Testis (tissue), 2 donors: ENCODE data around the gene MAN2C1.

Experiments
- CTCF ChIP-seq, 3 experiments: fragments of 450-650 bp in 2 of 3; fragments of 200-600 bp in 1 of 3; sonication (generic) in 1 of 3; IDR thresholded peaks; one replicate each; pipeline ENCODE4 v1.5.1; 2016 to 2019; ENCODE audit warnings: antibody characterized with exemption in 3 of 3, mild to moderate bottlenecking in 2 of 3, moderate library complexity in 1 of 3
- POLR2A ChIP-seq: fragments of 450-650 bp; IDR thresholded peaks from one replicate; pipeline ENCODE4 v1.6.1; 2017; ENCODE audit warnings: antibody characterized with exemption, mild to moderate bottlenecking, moderate library complexity

DNA sequence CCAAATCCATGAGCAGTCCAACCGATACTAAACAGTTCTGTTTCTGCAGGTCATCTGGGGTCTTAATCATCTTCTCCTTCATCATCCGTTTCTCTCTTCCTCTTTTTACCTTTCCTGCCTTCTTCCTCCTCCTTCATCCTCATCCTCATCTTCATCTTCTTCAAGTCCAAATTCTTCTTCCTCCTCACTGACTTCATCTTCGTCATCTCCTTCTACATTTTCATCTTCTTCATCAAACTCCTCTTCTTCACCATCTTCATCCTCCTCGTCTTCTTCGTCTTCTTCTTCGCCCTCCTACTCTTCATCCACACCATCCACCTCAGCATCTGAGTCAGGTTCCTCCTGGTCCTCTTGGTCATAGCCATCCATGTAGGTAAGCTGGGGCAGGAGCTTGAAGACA lies 46.7 kb downstream of the MAN2C1 start:
- TF ChIP-seq CTCF (IDR thresholded peaks at IDR 0.05) (no peak), POLR2A (no peak)
